DOHH2 (cell line): ENCODE data around the gene COMMD3.

Source experiments
- H3F3A ChIP-seq: fragments of 200-600 bp; sonication (generic), shearing (Covaris generic); 2 replicates; pipeline ENCODE4 v1.6.0; 2016; ENCODE audit warnings: antibody characterized with exemption, mild to moderate bottlenecking; ENCODE audit not compliant: control insufficient read depth, insufficient read depth
- H3K27ac ChIP-seq: fragments of 200-600 bp; sonication (generic); 2 replicates; pipeline ENCODE4 v1.5.1; 2014; ENCODE audit warnings: low read depth, mild to moderate bottlenecking, low read length, moderate library complexity
- H3K27me3 ChIP-seq: fragments of 200-600 bp; sonication (generic); 2 replicates; pipeline ENCODE4 v1.6.1; 2014; ENCODE audit warnings: mild to moderate bottlenecking, low read length, mixed read lengths; ENCODE audit not compliant: control insufficient read depth
- H3K36me3 ChIP-seq: fragments of 200-600 bp; sonication (generic); 2 replicates; pipeline ENCODE4 v1.6.1; 2014; ENCODE audit warnings: mild to moderate bottlenecking, low read length, moderate library complexity, mixed read lengths; ENCODE audit not compliant: control insufficient read depth
- H3K4me1 ChIP-seq: fragments of 200-600 bp; sonication (generic); 2 replicates; pipeline ENCODE4 v1.6.1; 2014; ENCODE audit warnings: mild to moderate bottlenecking, low read length, mixed read lengths; ENCODE audit not compliant: control insufficient read depth
- H3K4me2 ChIP-seq: fragments of 200-600 bp; sonication (generic); 2 replicates; pipeline ENCODE4 v1.6.0; 2014; ENCODE audit warnings: mild to moderate bottlenecking, low read length, moderate library complexity
- H3K4me3 ChIP-seq: fragments of 200-600 bp; sonication (generic); 2 replicates; pipeline ENCODE4 v1.5.1; 2014; ENCODE audit warnings: mild to moderate bottlenecking, low read length, mixed read lengths
- H3K79me2 ChIP-seq: fragments of 200-600 bp; sonication (generic); 2 replicates; pipeline ENCODE4 v1.6.1; 2014; ENCODE audit warnings: mild to moderate bottlenecking, low read length, mixed read lengths; ENCODE audit not compliant: control insufficient read depth
- H3K9me2 ChIP-seq: fragments of 200-600 bp; sonication (generic); replicated peaks from 2 replicates; pipeline ENCODE4 v1.6.1; 2014; ENCODE audit warnings: mild to moderate bottlenecking, low read length, mixed read lengths; ENCODE audit not compliant: control insufficient read depth
- H3K9me3 ChIP-seq: fragments of 200-600 bp; sonication (generic); 2 replicates; pipeline ENCODE4 v1.6.1; 2014; ENCODE audit warnings: antibody characterized with exemption, low read length, mixed read lengths; ENCODE audit not compliant: control insufficient read depth, insufficient read depth
- H4K20me1 ChIP-seq: fragments of 200-600 bp; sonication (generic); 2 replicates; pipeline ENCODE4 v1.6.0; 2014; ENCODE audit warnings: low read depth, mild to moderate bottlenecking, antibody characterized with exemption, low read length, moderate library complexity; ENCODE audit not compliant: control insufficient read depth, insufficient read depth
- EZH2phosphoT487 ChIP-seq: fragments of 200-600 bp; sonication (generic); IDR thresholded peaks from 2 replicates; pipeline ENCODE4 v1.6.1; 2017; ENCODE audit warnings: borderline replicate concordance, mild to moderate bottlenecking, antibody characterized with exemption, low read length, moderate library complexity, mixed read lengths
- TF ChIP-seq, protein P1 (sequence below): fragments of 200-600 bp; sonication (generic); IDR thresholded peaks from one replicate; pipeline ENCODE4 v1.5.1; 2014; ENCODE audit warnings: antibody characterized with exemption, mild to moderate bottlenecking, low read depth, low read length; ENCODE audit not compliant: poor library complexity, severe bottlenecking

COMMD3 gene

DNA sequence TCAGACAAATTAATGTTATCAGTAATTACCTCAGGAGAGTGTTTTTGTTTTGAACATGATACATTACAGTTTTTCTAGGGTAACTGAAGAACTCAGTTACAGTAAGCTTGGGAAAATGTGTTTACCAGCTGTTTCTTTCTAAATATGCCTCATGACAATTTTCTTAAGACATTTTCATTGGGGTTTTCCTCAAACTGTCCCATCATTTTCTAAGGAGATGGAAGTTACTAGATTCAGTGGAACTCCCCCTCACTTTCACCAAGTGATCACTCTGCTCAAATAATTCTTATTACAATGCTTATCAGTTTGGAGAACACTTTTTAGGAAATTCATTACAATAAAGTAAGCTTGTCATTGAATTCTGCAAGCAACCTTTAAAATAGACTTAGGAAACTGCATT lies 22.7 kb downstream of the COMMD3 start:
- Histone ChIP-seq H3K9me2 (no peaks in the 10 kb centered on the region), H3K79me2 (no peaks in the 10 kb centered on the region), H3F3A (peaks cover 21% of the 10 kb centered on the region), H3K27me3 (peaks cover 79% of the 10 kb centered on the region), H3K4me2 (peak overlapping the region; percentile 2; the same call in 1 of the 2 replicates), H3K9me3 (no peaks in the 10 kb centered on the region), H3K4me3 (no peak overlapping the region), H3K36me3 (no peaks in the 10 kb centered on the region), H3K4me1 (peaks cover 64% of the 10 kb centered on the region), H3K27ac (no peak overlapping the region), H4K20me1 (no peaks in the 10 kb centered on the region)
- no peak for TF ChIP-seq EZH2phosphoT487
- TF ChIP-seq, protein P1, sequence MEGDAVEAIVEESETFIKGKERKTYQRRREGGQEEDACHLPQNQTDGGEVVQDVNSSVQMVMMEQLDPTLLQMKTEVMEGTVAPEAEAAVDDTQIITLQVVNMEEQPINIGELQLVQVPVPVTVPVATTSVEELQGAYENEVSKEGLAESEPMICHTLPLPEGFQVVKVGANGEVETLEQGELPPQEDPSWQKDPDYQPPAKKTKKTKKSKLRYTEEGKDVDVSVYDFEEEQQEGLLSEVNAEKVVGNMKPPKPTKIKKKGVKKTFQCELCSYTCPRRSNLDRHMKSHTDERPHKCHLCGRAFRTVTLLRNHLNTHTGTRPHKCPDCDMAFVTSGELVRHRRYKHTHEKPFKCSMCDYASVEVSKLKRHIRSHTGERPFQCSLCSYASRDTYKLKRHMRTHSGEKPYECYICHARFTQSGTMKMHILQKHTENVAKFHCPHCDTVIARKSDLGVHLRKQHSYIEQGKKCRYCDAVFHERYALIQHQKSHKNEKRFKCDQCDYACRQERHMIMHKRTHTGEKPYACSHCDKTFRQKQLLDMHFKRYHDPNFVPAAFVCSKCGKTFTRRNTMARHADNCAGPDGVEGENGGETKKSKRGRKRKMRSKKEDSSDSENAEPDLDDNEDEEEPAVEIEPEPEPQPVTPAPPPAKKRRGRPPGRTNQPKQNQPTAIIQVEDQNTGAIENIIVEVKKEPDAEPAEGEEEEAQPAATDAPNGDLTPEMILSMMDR: no peak

DNA sequence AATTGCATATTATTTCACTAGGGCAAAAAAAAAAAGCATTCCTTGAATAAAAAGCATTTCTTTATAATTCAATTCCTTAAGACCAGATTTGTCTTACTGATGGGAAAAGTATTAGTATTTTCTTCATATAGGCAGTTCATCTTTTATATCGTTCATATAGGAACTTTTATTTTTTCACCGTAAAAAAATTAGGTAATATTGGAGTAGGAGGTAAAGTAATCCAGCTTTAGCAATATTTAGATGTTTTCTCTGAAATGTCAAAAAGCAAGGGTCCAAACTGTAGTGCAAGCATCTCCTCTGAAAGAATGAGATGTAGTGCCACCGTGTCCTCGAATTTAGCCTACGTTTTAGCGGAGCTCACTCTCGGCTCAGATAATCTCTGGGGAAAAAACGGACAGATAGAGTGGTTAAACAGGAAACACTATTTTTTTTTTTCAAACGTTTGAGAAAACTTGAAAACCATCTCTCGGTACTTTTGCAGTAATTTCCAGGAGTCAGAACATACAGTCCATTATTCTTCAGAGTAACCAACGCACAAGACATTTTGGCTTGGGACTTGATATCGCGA lies 23.7 kb downstream of the COMMD3 start:
- H4K20me1 ChIP-seq: no peaks in the 10 kb centered on the region
- H3K4me3 ChIP-seq: peak overlapping the region; percentile 71
- peak overlapping the region; percentile 83 for H3K4me2 ChIP-seq
- no peaks in the 10 kb centered on the region for H3K9me3 ChIP-seq
- peaks cover 23% of the 10 kb centered on the region for H3F3A ChIP-seq
- H3K9me2 ChIP-seq: no peaks in the 10 kb centered on the region
- TF ChIP-seq, protein P1: no peak
- no peak for TF ChIP-seq EZH2phosphoT487
- no peaks in the 10 kb centered on the region for H3K79me2 ChIP-seq
- H3K27ac ChIP-seq: no peak overlapping the region
- H3K4me1 ChIP-seq: peaks cover 71% of the 10 kb centered on the region
- no peaks in the 10 kb centered on the region for H3K36me3 ChIP-seq
- peaks cover 73% of the 10 kb centered on the region for H3K27me3 ChIP-seq

DNA sequence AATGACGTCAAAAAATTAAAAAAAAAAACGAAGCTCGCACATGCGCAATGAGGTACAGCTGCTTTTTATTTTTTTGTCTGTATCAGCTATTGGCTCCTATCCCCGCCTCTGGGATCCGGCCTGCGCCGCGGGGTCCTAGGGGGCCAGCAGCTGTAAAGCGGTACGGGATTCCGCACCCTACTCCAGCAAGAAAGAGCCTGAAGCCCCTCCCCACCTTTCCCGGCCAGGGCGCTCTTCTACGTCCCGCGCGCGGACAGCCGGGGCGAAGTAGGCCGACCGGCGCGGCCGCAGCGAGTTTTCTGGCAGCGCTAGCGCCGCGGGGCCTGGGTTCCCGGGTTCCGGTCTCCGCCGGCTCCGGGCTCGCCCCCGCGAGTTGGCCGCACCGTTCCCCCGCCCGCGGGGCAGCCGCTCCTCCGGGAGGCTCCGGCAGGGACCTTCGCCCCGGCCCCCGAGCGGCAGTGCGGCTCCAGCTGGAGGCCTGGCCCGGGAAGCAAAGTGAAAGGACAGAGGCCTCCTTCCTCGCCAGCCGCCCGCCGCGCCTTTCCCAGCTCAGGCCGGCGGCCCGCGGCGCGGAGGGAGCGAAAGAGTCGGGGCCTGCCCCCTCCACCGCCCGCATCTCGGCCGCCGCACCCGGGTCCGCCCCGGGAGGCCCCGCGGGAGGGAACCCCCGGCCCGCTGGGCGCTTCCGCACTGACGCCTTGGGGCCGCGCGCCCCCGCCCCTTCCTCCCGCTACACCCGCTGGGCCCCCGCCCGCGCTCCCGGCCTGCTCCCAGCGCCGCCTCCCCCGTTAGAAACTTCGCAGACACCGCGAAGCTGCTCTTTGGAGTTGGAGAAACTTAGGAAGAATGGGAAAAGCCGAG lies 24.4 kb downstream of the COMMD3 start:
- H3K27ac ChIP-seq: peak overlapping the region; percentile 35
- peaks cover 72% of the 10 kb centered on the region for H3K27me3 ChIP-seq
- H3K79me2 ChIP-seq: no peaks in the 10 kb centered on the region

More for the DNA sequence above, 24.4 kb downstream of the COMMD3 start:
- H3K4me3 ChIP-seq: peak overlapping the region; percentile 71
- H3K9me3 ChIP-seq: no peaks in the 10 kb centered on the region
- H3K4me2 ChIP-seq: peak overlapping the region; percentile 83
- TF ChIP-seq, protein P1: no peak
- TF ChIP-seq EZH2phosphoT487: no peak
- H4K20me1 ChIP-seq: no peaks in the 10 kb centered on the region
- peaks cover 72% of the 10 kb centered on the region for H3K4me1 ChIP-seq
- no peaks in the 10 kb centered on the region for H3K36me3 ChIP-seq
- peaks cover 23% of the 10 kb centered on the region for H3F3A ChIP-seq
- H3K9me2 ChIP-seq: no peaks in the 10 kb centered on the region
